Measurements from ENCODE around the gene RFC2.
"Not testable (repeated sequence)": the region's sequence is repeated elsewhere in the genome, so short reads cannot be mapped to it uniquely, and the experiment has no call there.

RFC2 gene

DNA sequence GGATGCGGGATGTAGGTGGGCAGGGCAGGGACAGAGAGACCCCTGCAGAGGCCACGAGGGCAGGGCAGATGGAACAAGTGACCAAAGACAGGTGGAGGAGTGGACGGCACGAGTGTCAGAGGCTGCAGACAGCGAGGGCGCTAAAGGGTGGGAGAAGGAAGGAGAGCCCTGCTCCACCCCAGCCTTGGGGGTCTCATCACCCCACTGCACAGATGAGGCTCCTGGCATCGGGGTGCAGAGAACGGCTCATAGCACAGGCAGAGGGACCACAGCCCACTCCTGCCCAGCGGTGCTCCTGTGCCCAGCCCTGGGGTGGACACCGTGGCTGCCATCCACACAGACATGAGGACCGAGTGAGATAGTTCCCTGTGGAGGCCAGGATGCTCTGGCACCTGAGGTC lies 46.6 kb downstream of the RFC2 start:
- DNase-seq (ENCODE audit: low read depth), result no peak
- TF ChIP-seq, protein P1, sequence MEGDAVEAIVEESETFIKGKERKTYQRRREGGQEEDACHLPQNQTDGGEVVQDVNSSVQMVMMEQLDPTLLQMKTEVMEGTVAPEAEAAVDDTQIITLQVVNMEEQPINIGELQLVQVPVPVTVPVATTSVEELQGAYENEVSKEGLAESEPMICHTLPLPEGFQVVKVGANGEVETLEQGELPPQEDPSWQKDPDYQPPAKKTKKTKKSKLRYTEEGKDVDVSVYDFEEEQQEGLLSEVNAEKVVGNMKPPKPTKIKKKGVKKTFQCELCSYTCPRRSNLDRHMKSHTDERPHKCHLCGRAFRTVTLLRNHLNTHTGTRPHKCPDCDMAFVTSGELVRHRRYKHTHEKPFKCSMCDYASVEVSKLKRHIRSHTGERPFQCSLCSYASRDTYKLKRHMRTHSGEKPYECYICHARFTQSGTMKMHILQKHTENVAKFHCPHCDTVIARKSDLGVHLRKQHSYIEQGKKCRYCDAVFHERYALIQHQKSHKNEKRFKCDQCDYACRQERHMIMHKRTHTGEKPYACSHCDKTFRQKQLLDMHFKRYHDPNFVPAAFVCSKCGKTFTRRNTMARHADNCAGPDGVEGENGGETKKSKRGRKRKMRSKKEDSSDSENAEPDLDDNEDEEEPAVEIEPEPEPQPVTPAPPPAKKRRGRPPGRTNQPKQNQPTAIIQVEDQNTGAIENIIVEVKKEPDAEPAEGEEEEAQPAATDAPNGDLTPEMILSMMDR (conservative IDR thresholded peaks at IDR 0.05; ENCODE audit: control insufficient read depth, insufficient read depth, low read depth, low read length), result no peak

GRCh38 chr7:74206589-74207120 lies 47.5 kb downstream of the RFC2 start:
- DNase-seq (ENCODE audit: low read depth), result peak; percentile 64
- H3K4me3 ChIP-seq (ENCODE audit: control insufficient read depth, low read depth, low read length), result peak overlapping the region; percentile 29
- TF ChIP-seq, protein P1 (conservative IDR thresholded peaks at IDR 0.05; ENCODE audit: control insufficient read depth, insufficient read depth, low read depth, low read length), result peak; percentile 82

More for the DNA sequence above, 46.6 kb downstream of the RFC2 start:
- no peak overlapping the region for H3K4me3 ChIP-seq (ENCODE audit: control insufficient read depth, low read depth, low read length)

GRCh38 chr7:74206052-74206451 lies 48.1 kb downstream of the RFC2 start:
- H3K4me3 ChIP-seq (ENCODE audit: control insufficient read depth, low read depth, low read length); DNase-seq (ENCODE audit: low read depth): not testable (repeated sequence)

DNA sequence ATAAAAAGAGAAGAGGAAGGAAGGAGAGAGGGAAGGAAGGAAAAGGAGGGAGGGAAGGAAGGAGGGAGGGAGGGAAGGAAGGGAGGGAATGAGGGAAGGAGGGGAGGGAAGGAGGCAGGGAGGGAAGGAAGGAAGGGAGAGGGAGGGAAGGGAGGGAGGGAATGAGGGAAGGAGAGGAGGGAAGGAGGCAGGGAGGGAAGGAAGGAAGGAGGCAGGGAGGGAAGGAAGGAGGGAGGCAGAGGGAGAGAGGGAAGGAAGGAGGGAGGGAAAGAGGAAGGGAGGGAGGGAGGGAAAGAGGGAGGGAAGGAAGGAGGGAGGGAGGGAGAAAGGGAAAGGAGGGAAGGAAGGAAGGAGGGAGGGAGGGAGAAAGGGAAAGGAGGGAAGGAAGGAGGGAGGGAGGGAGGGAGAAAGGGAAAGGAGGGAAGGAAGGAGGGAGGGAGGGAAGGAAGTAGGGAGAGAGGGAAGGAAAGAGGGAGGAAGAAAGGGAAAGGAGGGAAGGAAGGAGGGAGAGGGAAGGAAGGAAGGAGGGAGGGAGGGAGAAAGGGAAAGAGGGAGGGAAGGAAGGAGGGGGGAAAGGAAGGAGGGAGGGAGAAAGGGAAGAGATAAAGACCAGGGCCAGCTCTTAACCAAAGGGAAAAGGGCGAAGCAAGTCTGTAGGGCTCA lies 50.1 kb downstream of the RFC2 start:
- no peak for DNase-seq (ENCODE audit: low read depth)
- TF ChIP-seq, protein P1 (conservative IDR thresholded peaks at IDR 0.05; ENCODE audit: control insufficient read depth, insufficient read depth, low read depth, low read length), result no peak
- no peak overlapping the region for H3K4me3 ChIP-seq (ENCODE audit: control insufficient read depth, low read depth, low read length)

- TF ChIP-seq, protein P1 (conservative IDR thresholded peaks at IDR 0.05; ENCODE audit: control insufficient read depth, insufficient read depth, low read depth, low read length), result peak; percentile 61
- no peak overlapping the region for H3K4me3 ChIP-seq (ENCODE audit: control insufficient read depth, low read depth, low read length)
- peak; percentile 54 for DNase-seq (ENCODE audit: low read depth)
These were observed 51.2 kb downstream of the RFC2 start for GRCh38 chr7:74202841-74203556.

GRCh38 chr7:74199551-74200355 lies 54.4 kb downstream of the RFC2 start:
- H3K4me3 ChIP-seq (ENCODE audit: control insufficient read depth, low read depth, low read length), result no peak overlapping the region
- TF ChIP-seq, protein P1 (conservative IDR thresholded peaks at IDR 0.05; ENCODE audit: control insufficient read depth, insufficient read depth, low read depth, low read length), result no peak
- DNase-seq (ENCODE audit: low read depth), result peak; percentile 38

Measured in fibroblast of mammary gland (primary cell).